Sigmoid colon (tissue), 7 donors: ENCODE measurements around the gene PRPF18. TPM values are rescaled to one million over a fixed set of nuclear protein-coding genes. Genes with fewer than 3 reads are reported as not detected.

Experiments
- DNase-seq: peaks from one replicate; pipeline ENCODE4 v3.0.0-alpha.2; 2019
- H3K27ac ChIP-seq, 4 donors: fragments of 200-600 bp; sonication (generic); one replicate each; pipeline ENCODE4 v1.5.1; 2016 to 2019; ENCODE audit warnings: mild to moderate bottlenecking in 1 of 4
- H3K27me3 ChIP-seq, 3 donors: fragments of 200-600 bp; sonication (generic); one replicate each; pipeline ENCODE4 v1.5.1; 2019; ENCODE audit warnings: mild to moderate bottlenecking in 1 of 3
- H3K36me3 ChIP-seq, 4 donors: fragments of 200-600 bp; sonication (generic); one replicate each; pipeline ENCODE4 v1.5.1; 2016 to 2019
- H3K4me1 ChIP-seq, 4 donors: fragments of 200-600 bp; sonication (generic); one replicate each; pipeline ENCODE4 v1.5.1; 2017 to 2019
- H3K4me3 ChIP-seq, 4 donors: fragments of 200-600 bp; sonication (generic); one replicate each; pipeline ENCODE4 v1.5.1; 2017 to 2019; ENCODE audit warnings: mild to moderate bottlenecking in 2 of 4, moderate library complexity in 1 of 4
- H3K9me3 ChIP-seq, 4 donors: fragments of 200-600 bp in 3 of 4; sonication (generic) in 3 of 4; one replicate each; pipeline versions ENCODE4 v1.5.1 to v1.6.1; 2013 to 2019
- EP300 ChIP-seq, 4 donors: sonication (generic); formaldehyde crosslinking; IDR thresholded peaks; one replicate each; pipeline ENCODE4 v1.6.1; 2017; ENCODE audit warnings: antibody characterized with exemption in 4 of 4
- POLR2A ChIP-seq, 2 donors: fragments of 450-650 bp; IDR thresholded peaks; one replicate each; pipeline ENCODE4 v1.6.1; 2016; ENCODE audit warnings: antibody characterized with exemption in 2 of 2, mild to moderate bottlenecking in 2 of 2, moderate library complexity in 2 of 2
- POLR2AphosphoS5 ChIP-seq, 4 donors: sonication (generic); formaldehyde crosslinking; IDR thresholded peaks; one replicate each; pipeline ENCODE4 v1.6.1; 2017; ENCODE audit warnings: antibody characterized with exemption in 4 of 4
- WGBS, 2 donors: extraction: QIAGEN DNeasy Blood & Tissue Kit; methylation state at CpG; one replicate each; pipeline ENCODE4 v1.1.7; 2013; 5-methylcytosine and 5-hydroxymethylcytosine counted together
- intact Hi-C: fragments of 100-400 bp; cut with DNase I; formaldehyde crosslinking; loops from one replicate; pipeline ENCODE4 v1.15.1; 2023
- polyA plus RNA-seq, 3 donors: library from polyadenylated mRNA; stranded (reverse); fragments of 200-250 nt; gene quantifications; one replicate each; pipeline ENCODE4 v1.2.3, GENCODE V29; 2013
- total RNA-seq, 4 donors: library from RNA; depleted of rRNA; stranded (reverse); fragments of >200 nt; gene quantifications; one replicate each; pipeline ENCODE4 v1.1.0, GENCODE V29; 2016
- TF ChIP-seq, protein P1 (sequence below), 4 experiments: fragments of 450-650 bp in 3 of 4; fragments of 200-600 bp in 1 of 4; IDR thresholded peaks; one replicate each; pipeline ENCODE4 v1.5.1; 2016 to 2019; ENCODE audit warnings: antibody characterized with exemption in 4 of 4, mild to moderate bottlenecking in 3 of 4, moderate library complexity in 2 of 4
- donor health status: healthy with polysubstance abuse.
- donor health status: Bipolar disorder and iron deficiency.
- donor health status: healthy.

PRPF18 gene
- total and polyA plus RNA-seq, 7 donors, result 21.2 to 39.3 (median 27.5) TPM

DNA sequence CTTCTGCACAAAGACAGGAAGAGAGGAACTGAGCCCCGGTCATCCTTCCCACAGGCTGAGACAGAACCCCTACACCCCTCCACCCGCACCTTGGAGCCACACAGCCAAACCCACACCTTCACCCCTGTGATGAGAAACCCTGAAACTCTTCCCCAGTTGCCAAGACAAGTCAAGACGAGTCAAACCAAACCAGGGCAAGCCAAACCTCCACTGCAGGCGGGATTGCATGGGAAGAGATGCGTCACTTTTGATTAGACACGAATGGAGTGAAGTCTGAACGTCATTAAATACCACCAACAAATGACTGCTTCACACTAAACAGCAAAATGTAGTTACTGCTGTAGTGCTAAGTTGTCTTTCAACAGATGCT is 73.8 kb downstream of the PRPF18 start:
- intact Hi-C loops, result loop anchor here (1.0 to 5.0 kb wide), 3 partner anchors 48 to 118 kb away; no protein-coding TSS in a partner anchor
- peaks cover 0 to 36% (median 17%) of the 10 kb centered on the region in 4 donors for H3K4me1 ChIP-seq
- H3K27me3 ChIP-seq, result no peaks in the 10 kb centered on the region
- peak overlapping the region; percentile 3 to 73 (median 61) for H3K27ac ChIP-seq
- WGBS, 2 donors, result 68 to 74% methylated on average over 7 of the region's 7 CpGs
- no peak overlapping the region for H3K4me3 ChIP-seq
- TF ChIP-seq, protein P1, sequence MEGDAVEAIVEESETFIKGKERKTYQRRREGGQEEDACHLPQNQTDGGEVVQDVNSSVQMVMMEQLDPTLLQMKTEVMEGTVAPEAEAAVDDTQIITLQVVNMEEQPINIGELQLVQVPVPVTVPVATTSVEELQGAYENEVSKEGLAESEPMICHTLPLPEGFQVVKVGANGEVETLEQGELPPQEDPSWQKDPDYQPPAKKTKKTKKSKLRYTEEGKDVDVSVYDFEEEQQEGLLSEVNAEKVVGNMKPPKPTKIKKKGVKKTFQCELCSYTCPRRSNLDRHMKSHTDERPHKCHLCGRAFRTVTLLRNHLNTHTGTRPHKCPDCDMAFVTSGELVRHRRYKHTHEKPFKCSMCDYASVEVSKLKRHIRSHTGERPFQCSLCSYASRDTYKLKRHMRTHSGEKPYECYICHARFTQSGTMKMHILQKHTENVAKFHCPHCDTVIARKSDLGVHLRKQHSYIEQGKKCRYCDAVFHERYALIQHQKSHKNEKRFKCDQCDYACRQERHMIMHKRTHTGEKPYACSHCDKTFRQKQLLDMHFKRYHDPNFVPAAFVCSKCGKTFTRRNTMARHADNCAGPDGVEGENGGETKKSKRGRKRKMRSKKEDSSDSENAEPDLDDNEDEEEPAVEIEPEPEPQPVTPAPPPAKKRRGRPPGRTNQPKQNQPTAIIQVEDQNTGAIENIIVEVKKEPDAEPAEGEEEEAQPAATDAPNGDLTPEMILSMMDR (IDR thresholded peaks at IDR 0.05), result no peak
- TF ChIP-seq POLR2AphosphoS5 (IDR thresholded peaks at IDR 0.05) (no peak), EP300 (IDR thresholded peaks at IDR 0.05) (no peak), POLR2A (IDR thresholded peaks at IDR 0.05) (no peak)
- DNase-seq, result no peak
- H3K36me3 ChIP-seq, result peaks cover 0 to 74% (median 17%) of the 10 kb centered on the region in 4 donors
- no peaks in the 10 kb centered on the region for H3K9me3 ChIP-seq

DNA sequence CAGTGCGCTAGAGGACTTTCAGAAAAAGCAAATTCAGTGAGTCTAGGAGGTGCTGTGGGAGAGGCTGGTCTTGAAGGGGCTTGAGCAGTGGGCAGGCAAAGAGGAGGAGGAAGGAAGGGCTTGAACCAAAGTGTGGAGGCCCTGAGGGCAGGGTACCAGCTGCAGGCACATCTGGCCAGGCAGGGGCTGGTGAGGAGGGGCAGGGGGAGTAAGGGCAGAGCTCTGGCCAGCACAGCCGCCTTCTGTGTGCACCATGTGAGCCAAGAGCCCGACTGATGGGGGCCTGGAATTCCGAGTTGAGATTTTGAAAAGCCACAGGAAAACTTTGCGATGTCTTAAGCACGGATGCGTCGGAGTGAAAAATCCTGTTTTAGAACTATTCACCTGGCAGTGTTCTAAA is 74.5 kb downstream of the PRPF18 start:
- Histone ChIP-seq H3K4me3 (no peak overlapping the region), H3K36me3 (peaks cover 0 to 74% (median 21%) of the 10 kb centered on the region in 4 donors), H3K27me3 (no peaks in the 10 kb centered on the region), H3K4me1 (peaks cover 0 to 36% (median 17%) of the 10 kb centered on the region in 4 donors), H3K27ac (peak overlapping the region; percentile 17 to 73 (median 51)), H3K9me3 (no peaks in the 10 kb centered on the region)
- TF ChIP-seq EP300 (IDR thresholded peaks at IDR 0.05) (no peak), POLR2AphosphoS5 (IDR thresholded peaks at IDR 0.05) (no peak), POLR2A (IDR thresholded peaks at IDR 0.05) (no peak)
- TF ChIP-seq, protein P1 (IDR thresholded peaks at IDR 0.05), result no peak
- intact Hi-C loops, result loop anchor here (2.0 to 5.0 kb wide), 2 partner anchors 48 to 49 kb away; no protein-coding TSS in a partner anchor
- 73 to 83% methylated on average over 8 of the region's 8 CpGs for WGBS, 2 donors
- peak; percentile 54 for DNase-seq

DNA sequence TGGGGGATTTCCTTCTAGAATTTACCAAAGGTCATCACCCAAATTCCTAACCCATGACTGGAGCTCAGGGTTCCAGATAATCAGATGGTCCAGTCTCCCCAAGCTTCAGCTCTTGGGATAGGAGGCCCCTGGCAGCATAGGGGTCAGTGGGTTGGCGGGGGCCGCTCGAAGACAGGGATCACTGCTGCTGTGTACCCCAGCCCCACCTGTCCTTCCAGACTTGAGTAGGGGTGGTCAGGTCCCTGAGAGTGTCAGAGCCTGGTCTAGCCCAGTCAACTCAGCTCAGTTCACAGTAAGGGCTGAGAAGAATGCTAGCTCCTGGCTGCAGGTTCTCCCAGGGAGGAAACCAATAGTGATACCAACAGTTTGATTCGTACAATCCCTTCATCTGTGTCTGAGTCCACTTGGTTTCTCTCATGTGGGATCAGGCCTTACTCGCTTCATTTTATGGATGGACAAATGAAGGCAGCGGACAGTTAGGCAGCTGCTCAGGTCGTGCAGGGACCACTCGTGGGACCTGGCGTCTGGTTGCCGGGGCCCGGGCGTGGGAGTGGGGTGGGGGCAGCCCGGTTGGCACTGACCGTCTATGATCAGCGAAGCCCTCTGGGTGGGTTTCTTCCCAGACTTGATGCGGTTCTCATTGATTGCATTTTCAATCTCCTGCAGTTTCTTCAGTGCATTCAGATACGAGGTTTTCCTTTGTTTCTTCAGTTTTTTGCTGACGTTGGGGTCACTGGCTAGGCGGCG is 78.9 kb downstream of the PRPF18 start:
- Histone ChIP-seq H3K27me3 (no peaks in the 10 kb centered on the region), H3K4me1 (peaks cover 0 to 16% (median under 1%) of the 10 kb centered on the region in 4 donors), H3K9me3 (no peaks in the 10 kb centered on the region), H3K4me3 (no peak overlapping the region), H3K36me3 (peaks cover 0 to 85% (median 28%) of the 10 kb centered on the region in 4 donors), H3K27ac (no peak overlapping the region)
- TF ChIP-seq POLR2AphosphoS5 (IDR thresholded peaks at IDR 0.05) (no peak), POLR2A (IDR thresholded peaks at IDR 0.05) (no peak), EP300 (IDR thresholded peaks at IDR 0.05) (no peak)
- TF ChIP-seq, protein P1 (IDR thresholded peaks at IDR 0.05), result no peak
- WGBS, 2 donors, result 96 to 97% methylated on average over 20 of the region's 20 CpGs
- peak; percentile 59 for DNase-seq
- intact Hi-C loops, result no loop called here

DNA sequence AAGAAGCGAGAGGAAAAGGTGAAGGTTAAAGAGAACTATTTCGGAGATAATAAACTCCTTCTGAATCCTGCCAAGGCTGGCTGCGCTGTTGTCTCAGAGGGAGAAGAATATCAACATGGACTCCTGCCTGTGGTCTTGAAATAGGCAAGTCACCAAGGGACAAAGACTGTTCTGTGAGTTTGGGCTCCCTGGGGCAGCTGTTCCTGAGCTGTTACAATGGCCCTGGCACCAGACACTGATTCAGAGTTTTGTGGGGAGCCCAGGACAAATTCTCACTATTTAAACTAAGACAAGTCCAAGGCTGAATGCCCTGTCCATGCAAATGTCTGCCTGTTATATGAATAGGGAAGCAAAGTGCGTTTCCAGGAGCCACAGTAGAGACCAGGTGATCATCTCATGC is 81.4 kb downstream of the PRPF18 start:
- peaks cover 0 to 5% (median 0%) of the 10 kb centered on the region in 4 donors for H3K4me1 ChIP-seq
- no peak overlapping the region for H3K4me3 ChIP-seq
- no peaks in the 10 kb centered on the region for H3K27me3 ChIP-seq
- DNase-seq, result peak; percentile 37
- peaks cover 0 to 94% (median 28%) of the 10 kb centered on the region in 4 donors for H3K36me3 ChIP-seq
- intact Hi-C loops, result no loop called here
- no peaks in the 10 kb centered on the region for H3K9me3 ChIP-seq
- 94% methylated on average over 4 of the region's 4 CpGs for WGBS, 2 donors
- no peak overlapping the region for H3K27ac ChIP-seq
- no peak for TF ChIP-seq POLR2AphosphoS5 (IDR thresholded peaks at IDR 0.05)
- TF ChIP-seq EP300 (IDR thresholded peaks at IDR 0.05), result no peak
- no peak for TF ChIP-seq POLR2A (IDR thresholded peaks at IDR 0.05)
- TF ChIP-seq, protein P1 (IDR thresholded peaks at IDR 0.05), result no peak
